Neural crest cell (in vitro differentiated cells): ENCODE results near the gene BOLL. TPM values are rescaled to one million over a fixed set of nuclear protein-coding genes. Genes with fewer than 3 reads are reported as not detected.
"Not testable (repeated sequence)": the region's sequence is repeated elsewhere in the genome, so short reads cannot be mapped to it uniquely, and the experiment has no call there.

Experiments used
- DNase-seq: peaks from one replicate; pipeline ENCODE4 v3.0.0; 2021; ENCODE audit warnings: low read depth, mixed read lengths, low spot score
- H3K27ac Mint-ChIP-seq: one replicate; pipeline ENCODE4 v1.8.0; 2021; ENCODE audit warnings: mild to moderate bottlenecking, mixed read lengths; ENCODE audit not compliant: unreplicated experiment
- H3K27me3 Mint-ChIP-seq: 2 replicates; pipeline ENCODE4 v1.8.0; 2021; ENCODE audit warnings: low read depth, mild to moderate bottlenecking, mixed read lengths
- H3K36me3 Mint-ChIP-seq: 2 replicates; pipeline ENCODE4 v1.8.0; 2021; ENCODE audit warnings: low read depth, mild to moderate bottlenecking, mixed read lengths
- H3K4me1 Mint-ChIP-seq: 2 replicates; pipeline ENCODE4 v1.8.0; 2021; ENCODE audit warnings: mixed read lengths
- H3K4me3 Mint-ChIP-seq: one replicate; pipeline ENCODE4 v1.8.0; 2021; ENCODE audit warnings: mild to moderate bottlenecking, mixed read lengths
- H3K9me3 Mint-ChIP-seq: 2 replicates; pipeline ENCODE4 v1.8.0; 2021; ENCODE audit warnings: mixed read lengths
- total RNA-seq: library from RNA; stranded (reverse); gene quantifications from 2 replicates; pipeline ENCODE4 v1.2.1, GENCODE V29; 2021
- TF ChIP-seq, protein P1 (sequence below): fragments of 200-600 bp; sonication (generic); conservative IDR thresholded peaks from 2 replicates; pipeline ENCODE4 v1.5.0; 2021; ENCODE audit warnings: antibody characterized with exemption, mild to moderate bottlenecking

BOLL gene
- total RNA-seq, 1 donor from 2014 or later = not detected

DNA sequence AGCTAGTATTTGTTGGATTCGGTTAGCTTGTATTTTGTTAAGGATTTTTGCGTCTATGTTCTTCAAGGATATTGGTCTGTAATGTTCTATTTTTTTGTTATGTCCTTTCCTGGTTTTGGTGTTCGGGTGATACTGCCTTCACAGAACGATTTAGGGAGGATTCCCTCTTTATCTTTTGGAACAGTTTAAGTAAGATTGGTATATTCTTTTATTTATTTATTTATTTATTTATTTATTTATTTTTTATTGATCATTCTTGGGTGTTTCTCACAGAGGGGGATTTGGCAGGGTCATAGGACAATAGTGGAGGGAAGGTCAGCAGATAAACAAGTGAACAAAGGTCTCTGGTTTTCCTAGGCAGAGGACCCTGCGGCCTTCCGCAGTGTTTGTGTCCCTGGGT, 89.9 kb downstream of the BOLL start:
- not testable (repeated sequence) for H3K4me1 Mint-ChIP-seq, H3K27me3 Mint-ChIP-seq, H3K27ac Mint-ChIP-seq, H3K9me3 Mint-ChIP-seq, H3K4me3 Mint-ChIP-seq, DNase-seq
- H3K36me3 Mint-ChIP-seq = peaks cover 14% of the 10 kb centered on the region

DNA sequence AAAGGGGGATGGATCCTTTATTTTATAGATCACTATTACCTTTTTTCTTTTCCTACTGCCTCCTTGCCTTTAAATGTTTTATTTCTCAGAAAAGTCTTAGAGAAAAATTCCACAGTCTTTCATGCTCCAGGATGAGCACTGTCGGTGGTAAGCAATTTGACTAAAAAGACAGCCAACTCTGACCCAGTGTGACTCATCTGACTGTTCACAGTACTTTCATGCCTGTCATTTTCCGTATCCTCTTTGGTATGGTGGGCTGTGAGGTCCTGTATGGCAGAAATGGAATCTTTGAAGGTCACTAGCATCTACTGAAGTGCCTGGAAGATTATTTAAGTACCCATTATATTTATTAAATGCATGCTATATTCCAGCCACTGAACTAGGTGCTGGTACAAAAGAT, 107.6 kb downstream of the BOLL start:
- no peak for DNase-seq
- H3K4me3 Mint-ChIP-seq = peak overlapping the region; percentile 65
- no peaks in the 10 kb centered on the region for H3K36me3 Mint-ChIP-seq
- TF ChIP-seq, protein P1, sequence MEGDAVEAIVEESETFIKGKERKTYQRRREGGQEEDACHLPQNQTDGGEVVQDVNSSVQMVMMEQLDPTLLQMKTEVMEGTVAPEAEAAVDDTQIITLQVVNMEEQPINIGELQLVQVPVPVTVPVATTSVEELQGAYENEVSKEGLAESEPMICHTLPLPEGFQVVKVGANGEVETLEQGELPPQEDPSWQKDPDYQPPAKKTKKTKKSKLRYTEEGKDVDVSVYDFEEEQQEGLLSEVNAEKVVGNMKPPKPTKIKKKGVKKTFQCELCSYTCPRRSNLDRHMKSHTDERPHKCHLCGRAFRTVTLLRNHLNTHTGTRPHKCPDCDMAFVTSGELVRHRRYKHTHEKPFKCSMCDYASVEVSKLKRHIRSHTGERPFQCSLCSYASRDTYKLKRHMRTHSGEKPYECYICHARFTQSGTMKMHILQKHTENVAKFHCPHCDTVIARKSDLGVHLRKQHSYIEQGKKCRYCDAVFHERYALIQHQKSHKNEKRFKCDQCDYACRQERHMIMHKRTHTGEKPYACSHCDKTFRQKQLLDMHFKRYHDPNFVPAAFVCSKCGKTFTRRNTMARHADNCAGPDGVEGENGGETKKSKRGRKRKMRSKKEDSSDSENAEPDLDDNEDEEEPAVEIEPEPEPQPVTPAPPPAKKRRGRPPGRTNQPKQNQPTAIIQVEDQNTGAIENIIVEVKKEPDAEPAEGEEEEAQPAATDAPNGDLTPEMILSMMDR = no peak
- no peaks in the 10 kb centered on the region for H3K9me3 Mint-ChIP-seq
- H3K27me3 Mint-ChIP-seq = no peaks in the 10 kb centered on the region
- peaks cover 41% of the 10 kb centered on the region for H3K4me1 Mint-ChIP-seq
- no peak overlapping the region for H3K27ac Mint-ChIP-seq

DNA sequence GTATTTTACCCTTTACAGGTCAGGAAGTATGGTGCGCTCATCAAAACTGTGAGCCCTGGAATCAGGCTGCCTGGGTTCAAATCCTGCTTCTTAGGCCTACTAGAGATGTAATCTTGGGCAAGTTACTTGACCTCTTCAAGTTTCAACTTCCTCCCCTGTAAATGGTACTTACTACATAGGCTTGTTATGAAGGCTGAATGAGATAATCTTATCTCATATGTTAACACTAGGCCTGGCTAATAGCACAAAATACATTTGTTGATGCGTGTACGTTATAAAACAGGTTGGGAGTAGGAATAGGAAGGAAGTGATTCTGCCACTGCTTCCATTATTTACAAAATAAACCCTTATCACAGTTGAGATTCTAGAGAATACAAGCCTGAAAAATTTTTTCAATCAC, 108.1 kb downstream of the BOLL start:
- Mint-ChIP-seq H3K27me3 (no peaks in the 10 kb centered on the region), H3K36me3 (no peaks in the 10 kb centered on the region), H3K4me1 (peaks cover 46% of the 10 kb centered on the region), H3K4me3 (peak overlapping the region; percentile 73), H3K27ac (no peak overlapping the region), H3K9me3 (no peaks in the 10 kb centered on the region)
- no peak for DNase-seq
- TF ChIP-seq, protein P1 = no peak

Other genes starting within 250 kb of the BOLL start
- 16.0 and 20.6 TPM in 2 replicates for gene RFTN2, start 109.7 kb downstream of the BOLL start, total RNA-seq
- 15.9 and 16.0 TPM in 2 replicates for gene MARS2, start 80.0 kb downstream of the BOLL start, total RNA-seq
- 0.32 and 0.72 TPM in 2 replicates for gene PLCL1, start 19.3 kb upstream of the BOLL start, total RNA-seq